HEK293 (cell line): Measurements from ENCODE around the gene CPEB3.

Source experiments
- EGR2 ChIP-seq: fragments of 450-650 bp; formaldehyde crosslinking; IDR thresholded peaks from 2 replicates; pipeline ENCODE4 v1.5.1; 2016; ENCODE audit warnings: low read depth, missing biosample characterization, missing genetic modification characterization
- GLI4 ChIP-seq: fragments of 450-650 bp; formaldehyde crosslinking; IDR thresholded peaks from 2 replicates; pipeline ENCODE4 v1.5.1; 2016; ENCODE audit warnings: missing biosample characterization, missing genetic modification characterization
- KLF9 ChIP-seq: fragments of 450-650 bp; formaldehyde crosslinking; IDR thresholded peaks from 2 replicates; pipeline ENCODE4 v1.5.1; 2016; ENCODE audit warnings: missing biosample characterization, missing genetic modification characterization, low read depth
- MYNN ChIP-seq: fragments of 450-650 bp; formaldehyde crosslinking; IDR thresholded peaks from 2 replicates; pipeline ENCODE4 v1.5.1; 2016; ENCODE audit warnings: missing biosample characterization, missing genetic modification characterization, borderline replicate concordance
- SCRT2 ChIP-seq: fragments of 450-650 bp; formaldehyde crosslinking; IDR thresholded peaks from 2 replicates; pipeline ENCODE4 v1.5.1; 2016; ENCODE audit warnings: missing biosample characterization, missing genetic modification characterization
- SP3 ChIP-seq: fragments of 450-650 bp; formaldehyde crosslinking; IDR thresholded peaks from 2 replicates; pipeline ENCODE4 v1.5.1; 2016; ENCODE audit warnings: missing biosample characterization, missing genetic modification characterization
- SP7 ChIP-seq: fragments of 450-650 bp; formaldehyde crosslinking; IDR thresholded peaks from 2 replicates; pipeline ENCODE4 v1.5.1; 2016; ENCODE audit warnings: missing biosample characterization, missing genetic modification characterization
- YY2 ChIP-seq: fragments of 450-650 bp; formaldehyde crosslinking; IDR thresholded peaks from 2 replicates; pipeline ENCODE4 v1.5.1; 2016; ENCODE audit warnings: missing biosample characterization, missing genetic modification characterization
- ZBTB48 ChIP-seq: fragments of 450-650 bp; formaldehyde crosslinking; IDR thresholded peaks from 2 replicates; pipeline ENCODE4 v1.5.1; 2016; ENCODE audit warnings: missing biosample characterization, missing genetic modification characterization
- ZEB2 ChIP-seq: fragments of 450-650 bp; formaldehyde crosslinking; IDR thresholded peaks from 2 replicates; pipeline ENCODE4 v1.5.1; 2016; ENCODE audit warnings: missing biosample characterization, missing genetic modification characterization
- ZNF121 ChIP-seq: fragments of 450-650 bp; formaldehyde crosslinking; IDR thresholded peaks from 2 replicates; pipeline ENCODE4 v1.5.1; 2016; ENCODE audit warnings: missing biosample characterization, missing genetic modification characterization
- ZNF140 ChIP-seq: fragments of 450-650 bp; formaldehyde crosslinking; IDR thresholded peaks from 2 replicates; pipeline ENCODE4 v1.5.1; 2016; ENCODE audit warnings: missing biosample characterization, missing genetic modification characterization
- ZNF175 ChIP-seq: fragments of 450-650 bp; formaldehyde crosslinking; IDR thresholded peaks from 2 replicates; pipeline ENCODE4 v1.5.1; 2016; ENCODE audit warnings: missing biosample characterization, missing genetic modification characterization
- ZNF214 ChIP-seq: fragments of 450-650 bp; formaldehyde crosslinking; IDR thresholded peaks from 2 replicates; pipeline ENCODE4 v1.5.1; 2017; ENCODE audit warnings: missing biosample characterization, mild to moderate bottlenecking, missing genetic modification characterization, borderline replicate concordance
- ZNF274 ChIP-seq, 2 experiments: fragments of 200-500 bp in 1 of 2; fragments of 450-650 bp in 1 of 2; sonication (Bioruptor generic) in 1 of 2; formaldehyde crosslinking in 1 of 2; IDR thresholded peaks; 2 replicates each; pipeline versions ENCODE4 v1.5.1 to v1.6.1; 2014 to 2016; ENCODE audit warnings: borderline replicate concordance in 1 of 2, inconsistent platforms in 1 of 2, low read length in 1 of 2, missing biosample characterization in 1 of 2, missing genetic modification characterization in 1 of 2
- ZNF404 ChIP-seq: fragments of 450-650 bp; formaldehyde crosslinking; IDR thresholded peaks from 2 replicates; pipeline ENCODE4 v1.5.1; 2017; ENCODE audit warnings: missing biosample characterization, missing genetic modification characterization
- ZNF416 ChIP-seq: fragments of 450-650 bp; formaldehyde crosslinking; IDR thresholded peaks from 2 replicates; pipeline ENCODE4 v1.5.1; 2016; ENCODE audit warnings: missing biosample characterization, missing genetic modification characterization
- ZNF433 ChIP-seq: fragments of 450-650 bp; formaldehyde crosslinking; IDR thresholded peaks from 2 replicates; pipeline ENCODE4 v1.5.1; 2016; ENCODE audit warnings: missing biosample characterization, missing genetic modification characterization, low read depth
- ZNF48 ChIP-seq: fragments of 450-650 bp; formaldehyde crosslinking; IDR thresholded peaks from 2 replicates; pipeline ENCODE4 v1.5.1; 2016; ENCODE audit warnings: missing biosample characterization, missing genetic modification characterization
- ZNF585B ChIP-seq: fragments of 450-650 bp; formaldehyde crosslinking; IDR thresholded peaks from 2 replicates; pipeline ENCODE4 v1.5.1; 2016; ENCODE audit warnings: missing biosample characterization, missing genetic modification characterization
- ZNF777 ChIP-seq: fragments of 450-650 bp; formaldehyde crosslinking; IDR thresholded peaks from 2 replicates; pipeline ENCODE4 v1.5.1; 2017; ENCODE audit warnings: missing biosample characterization, missing genetic modification characterization, borderline replicate concordance
- ZSCAN16 ChIP-seq: fragments of 450-650 bp; formaldehyde crosslinking; IDR thresholded peaks from 2 replicates; pipeline ENCODE4 v1.5.1; 2016; ENCODE audit warnings: missing biosample characterization, missing genetic modification characterization
- TF ChIP-seq, protein P1 (sequence below): fragments of 450-650 bp; formaldehyde crosslinking; IDR thresholded peaks from 2 replicates; pipeline ENCODE4 v1.5.1; 2017; ENCODE audit warnings: missing biosample characterization, mild to moderate bottlenecking, missing genetic modification characterization, moderate library complexity
- TF ChIP-seq, protein P2 (sequence below): fragments of 450-650 bp; formaldehyde crosslinking; IDR thresholded peaks from 2 replicates; pipeline ENCODE4 v1.5.1; 2016; ENCODE audit warnings: missing biosample characterization, missing genetic modification characterization, low read depth
- TF ChIP-seq, protein P3 (sequence below): fragments of 450-650 bp; formaldehyde crosslinking; IDR thresholded peaks from 2 replicates; pipeline ENCODE4 v1.5.1; 2016; ENCODE audit warnings: missing biosample characterization, missing genetic modification characterization, borderline replicate concordance

CPEB3 gene

DNA sequence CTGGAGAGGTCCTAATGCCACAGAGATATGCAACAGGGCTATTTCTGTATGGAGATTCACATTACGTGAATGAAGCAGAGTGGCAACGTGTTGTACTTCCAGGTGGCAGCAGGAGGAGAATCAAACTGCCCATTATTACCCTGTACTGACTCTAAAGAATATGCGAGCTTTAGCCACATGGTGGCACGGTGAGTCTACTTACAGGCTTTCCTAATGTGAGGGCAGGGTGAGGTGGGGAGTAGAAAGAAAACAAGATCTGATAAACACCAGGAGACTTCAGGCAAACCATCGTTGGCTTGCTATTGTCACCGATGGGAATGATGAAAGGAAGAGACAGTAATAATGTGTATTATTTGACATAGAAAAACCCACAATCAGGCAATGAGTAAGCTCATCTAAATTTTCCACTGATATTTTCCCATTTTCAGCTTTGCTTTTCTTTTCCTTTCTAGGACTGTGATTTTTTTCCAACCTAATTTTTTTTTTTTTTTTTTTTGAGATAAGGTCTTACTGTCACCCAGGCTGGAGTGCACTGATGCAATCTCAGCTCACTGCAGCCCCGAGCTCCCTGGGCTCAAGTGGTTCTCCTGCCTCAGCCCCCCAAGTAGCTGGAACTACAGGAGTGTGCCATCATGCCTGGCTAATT lies 203.0 kb downstream of the CPEB3 start (continued):
- TF ChIP-seq, protein P1, sequence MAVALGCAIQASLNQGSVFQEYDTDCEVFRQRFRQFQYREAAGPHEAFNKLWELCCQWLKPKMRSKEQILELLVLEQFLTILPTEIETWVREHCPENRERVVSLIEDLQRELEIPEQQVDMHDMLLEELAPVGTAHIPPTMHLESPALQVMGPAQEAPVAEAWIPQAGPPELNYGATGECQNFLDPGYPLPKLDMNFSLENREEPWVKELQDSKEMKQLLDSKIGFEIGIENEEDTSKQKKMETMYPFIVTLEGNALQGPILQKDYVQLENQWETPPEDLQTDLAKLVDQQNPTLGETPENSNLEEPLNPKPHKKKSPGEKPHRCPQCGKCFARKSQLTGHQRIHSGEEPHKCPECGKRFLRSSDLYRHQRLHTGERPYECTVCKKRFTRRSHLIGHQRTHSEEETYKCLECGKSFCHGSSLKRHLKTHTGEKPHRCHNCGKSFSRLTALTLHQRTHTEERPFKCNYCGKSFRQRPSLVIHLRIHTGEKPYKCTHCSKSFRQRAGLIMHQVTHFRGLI (tag by site-specific recombination) = no peak
- no peak for TF ChIP-seq ZNF175
- no peak for TF ChIP-seq ZBTB48 (tag by site-specific recombination)
- TF ChIP-seq, protein P2, sequence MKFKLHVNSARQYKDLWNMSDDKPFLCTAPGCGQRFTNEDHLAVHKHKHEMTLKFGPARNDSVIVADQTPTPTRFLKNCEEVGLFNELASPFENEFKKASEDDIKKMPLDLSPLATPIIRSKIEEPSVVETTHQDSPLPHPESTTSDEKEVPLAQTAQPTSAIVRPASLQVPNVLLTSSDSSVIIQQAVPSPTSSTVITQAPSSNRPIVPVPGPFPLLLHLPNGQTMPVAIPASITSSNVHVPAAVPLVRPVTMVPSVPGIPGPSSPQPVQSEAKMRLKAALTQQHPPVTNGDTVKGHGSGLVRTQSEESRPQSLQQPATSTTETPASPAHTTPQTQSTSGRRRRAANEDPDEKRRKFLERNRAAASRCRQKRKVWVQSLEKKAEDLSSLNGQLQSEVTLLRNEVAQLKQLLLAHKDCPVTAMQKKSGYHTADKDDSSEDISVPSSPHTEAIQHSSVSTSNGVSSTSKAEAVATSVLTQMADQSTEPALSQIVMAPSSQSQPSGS (tag by site-specific recombination) = no peak
- no peak for TF ChIP-seq SP3 (tag by site-specific recombination)
- TF ChIP-seq ZSCAN16 (tag by site-specific recombination) = no peak
- no peak for TF ChIP-seq ZNF48 (tag by site-specific recombination)
- no peak for TF ChIP-seq ZNF585B (tag by site-specific recombination)
- no peak for TF ChIP-seq ZNF140
- TF ChIP-seq ZNF274 (IDR thresholded peaks at IDR 0.05; ENCODE audit: low read length) = no peak
- TF ChIP-seq ZNF274 (tag by site-specific recombination; IDR thresholded peaks at IDR 0.05; ENCODE audit: borderline replicate concordance) = no peak
- no peak for TF ChIP-seq ZNF416
- no peak for TF ChIP-seq ZNF433 (tag by site-specific recombination)
- no peak for TF ChIP-seq EGR2 (tag by site-specific recombination)
- no peak for TF ChIP-seq ZNF121
- no peak for TF ChIP-seq ZNF777 (tag by site-specific recombination)
- TF ChIP-seq KLF9 (tag by site-specific recombination) = no peak
- TF ChIP-seq MYNN (tag by site-specific recombination) = no peak
- 0 out of 2 replicates have a peak, but pooled peaks have one; percentile 37 for TF ChIP-seq SP7
- TF ChIP-seq GLI4 (tag by site-specific recombination) = no peak
- TF ChIP-seq YY2 (tag by site-specific recombination) = no peak
- TF ChIP-seq, protein P3, sequence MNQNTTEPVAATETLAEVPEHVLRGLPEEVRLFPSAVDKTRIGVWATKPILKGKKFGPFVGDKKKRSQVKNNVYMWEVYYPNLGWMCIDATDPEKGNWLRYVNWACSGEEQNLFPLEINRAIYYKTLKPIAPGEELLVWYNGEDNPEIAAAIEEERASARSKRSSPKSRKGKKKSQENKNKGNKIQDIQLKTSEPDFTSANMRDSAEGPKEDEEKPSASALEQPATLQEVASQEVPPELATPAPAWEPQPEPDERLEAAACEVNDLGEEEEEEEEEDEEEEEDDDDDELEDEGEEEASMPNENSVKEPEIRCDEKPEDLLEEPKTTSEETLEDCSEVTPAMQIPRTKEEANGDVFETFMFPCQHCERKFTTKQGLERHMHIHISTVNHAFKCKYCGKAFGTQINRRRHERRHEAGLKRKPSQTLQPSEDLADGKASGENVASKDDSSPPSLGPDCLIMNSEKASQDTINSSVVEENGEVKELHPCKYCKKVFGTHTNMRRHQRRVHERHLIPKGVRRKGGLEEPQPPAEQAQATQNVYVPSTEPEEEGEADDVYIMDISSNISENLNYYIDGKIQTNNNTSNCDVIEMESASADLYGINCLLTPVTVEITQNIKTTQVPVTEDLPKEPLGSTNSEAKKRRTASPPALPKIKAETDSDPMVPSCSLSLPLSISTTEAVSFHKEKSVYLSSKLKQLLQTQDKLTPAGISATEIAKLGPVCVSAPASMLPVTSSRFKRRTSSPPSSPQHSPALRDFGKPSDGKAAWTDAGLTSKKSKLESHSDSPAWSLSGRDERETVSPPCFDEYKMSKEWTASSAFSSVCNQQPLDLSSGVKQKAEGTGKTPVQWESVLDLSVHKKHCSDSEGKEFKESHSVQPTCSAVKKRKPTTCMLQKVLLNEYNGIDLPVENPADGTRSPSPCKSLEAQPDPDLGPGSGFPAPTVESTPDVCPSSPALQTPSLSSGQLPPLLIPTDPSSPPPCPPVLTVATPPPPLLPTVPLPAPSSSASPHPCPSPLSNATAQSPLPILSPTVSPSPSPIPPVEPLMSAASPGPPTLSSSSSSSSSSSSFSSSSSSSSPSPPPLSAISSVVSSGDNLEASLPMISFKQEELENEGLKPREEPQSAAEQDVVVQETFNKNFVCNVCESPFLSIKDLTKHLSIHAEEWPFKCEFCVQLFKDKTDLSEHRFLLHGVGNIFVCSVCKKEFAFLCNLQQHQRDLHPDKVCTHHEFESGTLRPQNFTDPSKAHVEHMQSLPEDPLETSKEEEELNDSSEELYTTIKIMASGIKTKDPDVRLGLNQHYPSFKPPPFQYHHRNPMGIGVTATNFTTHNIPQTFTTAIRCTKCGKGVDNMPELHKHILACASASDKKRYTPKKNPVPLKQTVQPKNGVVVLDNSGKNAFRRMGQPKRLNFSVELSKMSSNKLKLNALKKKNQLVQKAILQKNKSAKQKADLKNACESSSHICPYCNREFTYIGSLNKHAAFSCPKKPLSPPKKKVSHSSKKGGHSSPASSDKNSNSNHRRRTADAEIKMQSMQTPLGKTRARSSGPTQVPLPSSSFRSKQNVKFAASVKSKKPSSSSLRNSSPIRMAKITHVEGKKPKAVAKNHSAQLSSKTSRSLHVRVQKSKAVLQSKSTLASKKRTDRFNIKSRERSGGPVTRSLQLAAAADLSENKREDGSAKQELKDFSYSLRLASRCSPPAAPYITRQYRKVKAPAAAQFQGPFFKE (tag by site-specific recombination) = no peak
- peak; percentile 79 for TF ChIP-seq SCRT2 (tag by site-specific recombination)
- no peak for TF ChIP-seq ZNF404 (tag by site-specific recombination)
- TF ChIP-seq ZEB2 = peak; percentile 55; the same call in 1 of the 2 replicates
- no peak for TF ChIP-seq ZNF214 (tag by site-specific recombination)
